ENCODE results near the gene VDAC1.
A peak's percentile ranks its signal among the peaks of the same experiment; 100 is the strongest.
"Not testable (repeated sequence)": the region's sequence is repeated elsewhere in the genome, so short reads cannot be mapped to it uniquely, and the experiment has no call there.

Gene VDAC1

GRCh38 chr5:133957591-133957990 lies 47.2 kb downstream of the VDAC1 start:
- Mint-ChIP-seq H3K9me3 (no peaks in the 10 kb centered on the region), H3K36me3 (ENCODE audit: low read depth) (peaks cover 32% of the 10 kb centered on the region), H3K27ac (peak overlapping the region; percentile 57), H3K27me3 (ENCODE audit: low read depth) (no peaks in the 10 kb centered on the region), H3K4me1 (ENCODE audit: low read depth) (peaks cover 22% of the 10 kb centered on the region), H3K4me3 (peak overlapping the region; percentile 27)
- no peak for DNase-seq (ENCODE audit: low spot score)

GRCh38 chr5:133957080-133957479 lies 47.7 kb downstream of the VDAC1 start:
- no peaks in the 10 kb centered on the region for H3K9me3 Mint-ChIP-seq
- no peak for DNase-seq (ENCODE audit: low spot score)
- H3K4me3 Mint-ChIP-seq = peak overlapping the region; percentile 27
- H3K4me1 Mint-ChIP-seq (ENCODE audit: low read depth) = peaks cover 18% of the 10 kb centered on the region
- H3K36me3 Mint-ChIP-seq (ENCODE audit: low read depth) = peaks cover 31% of the 10 kb centered on the region
- H3K27ac Mint-ChIP-seq = peak overlapping the region; percentile 57
- no peaks in the 10 kb centered on the region for H3K27me3 Mint-ChIP-seq (ENCODE audit: low read depth)

- not testable (repeated sequence) for H3K4me3 Mint-ChIP-seq, H3K27ac Mint-ChIP-seq
Measured at GRCh38 chr5:133956196-133956595, 48.6 kb downstream of the VDAC1 start.

GRCh38 chr5:133953568-133954145 lies 51.1 kb downstream of the VDAC1 start:
- no peak overlapping the region for H3K4me3 Mint-ChIP-seq
- H3K27ac Mint-ChIP-seq = no peak overlapping the region
- peaks cover 6% of the 10 kb centered on the region for H3K4me1 Mint-ChIP-seq (ENCODE audit: low read depth)

More at GRCh38 chr5:133956196-133956595, 48.6 kb downstream of the VDAC1 start:
- Mint-ChIP-seq H3K36me3 (ENCODE audit: low read depth) (peaks cover 31% of the 10 kb centered on the region), H3K4me1 (ENCODE audit: low read depth) (peaks cover 18% of the 10 kb centered on the region)
- not testable (repeated sequence) for H3K27me3 Mint-ChIP-seq (ENCODE audit: low read depth); DNase-seq (ENCODE audit: low spot score); H3K9me3 Mint-ChIP-seq

GRCh38 chr5:133952729-133953567 lies 51.8 kb downstream of the VDAC1 start:
- H3K36me3 Mint-ChIP-seq (ENCODE audit: low read depth) = peaks cover 18% of the 10 kb centered on the region
- no peaks in the 10 kb centered on the region for H3K27me3 Mint-ChIP-seq (ENCODE audit: low read depth)
- H3K4me1 Mint-ChIP-seq (ENCODE audit: low read depth) = peaks cover 6% of the 10 kb centered on the region
- H3K27ac Mint-ChIP-seq = no peak overlapping the region
- H3K4me3 Mint-ChIP-seq = no peak overlapping the region
- no peak for DNase-seq (ENCODE audit: low spot score)
- H3K9me3 Mint-ChIP-seq = no peaks in the 10 kb centered on the region

More at GRCh38 chr5:133953568-133954145, 51.1 kb downstream of the VDAC1 start:
- H3K9me3 Mint-ChIP-seq = no peaks in the 10 kb centered on the region
- H3K27me3 Mint-ChIP-seq (ENCODE audit: low read depth) = no peaks in the 10 kb centered on the region
- DNase-seq (ENCODE audit: low spot score) = no peak
- peaks cover 19% of the 10 kb centered on the region for H3K36me3 Mint-ChIP-seq (ENCODE audit: low read depth)

GRCh38 chr5:133950821-133951612 lies 53.8 kb downstream of the VDAC1 start:
- Mint-ChIP-seq H3K9me3 (no peaks in the 10 kb centered on the region), H3K36me3 (ENCODE audit: low read depth) (peaks cover 12% of the 10 kb centered on the region), H3K4me3 (no peak overlapping the region), H3K27me3 (ENCODE audit: low read depth) (no peaks in the 10 kb centered on the region), H3K4me1 (ENCODE audit: low read depth) (no peaks in the 10 kb centered on the region), H3K27ac (no peak overlapping the region)
- DNase-seq (ENCODE audit: low spot score) = no peak

GRCh38 chr5:133948721-133949120 lies 56.1 kb downstream of the VDAC1 start:
- H3K4me1 Mint-ChIP-seq (ENCODE audit: low read depth) = no peaks in the 10 kb centered on the region
- H3K27me3 Mint-ChIP-seq (ENCODE audit: low read depth) = no peaks in the 10 kb centered on the region
- no peak overlapping the region for H3K4me3 Mint-ChIP-seq
- DNase-seq (ENCODE audit: low spot score) = no peak
- no peak overlapping the region for H3K27ac Mint-ChIP-seq
- H3K9me3 Mint-ChIP-seq = no peaks in the 10 kb centered on the region
- H3K36me3 Mint-ChIP-seq (ENCODE audit: low read depth) = peaks cover 2% of the 10 kb centered on the region

GRCh38 chr5:133947431-133947841 lies 57.3 kb downstream of the VDAC1 start:
- Mint-ChIP-seq H3K36me3 (ENCODE audit: low read depth) (no peaks in the 10 kb centered on the region), H3K4me3 (no peak overlapping the region), H3K27ac (no peak overlapping the region), H3K4me1 (ENCODE audit: low read depth) (no peaks in the 10 kb centered on the region), H3K9me3 (no peaks in the 10 kb centered on the region), H3K27me3 (ENCODE audit: low read depth) (no peaks in the 10 kb centered on the region)
- DNase-seq (ENCODE audit: low spot score) = no peak

GRCh38 chr5:133945568-133945967 lies 59.2 kb downstream of the VDAC1 start:
- Mint-ChIP-seq H3K27ac (no peak overlapping the region), H3K4me3 (no peak overlapping the region), H3K4me1 (ENCODE audit: low read depth) (no peaks in the 10 kb centered on the region), H3K27me3 (ENCODE audit: low read depth) (no peaks in the 10 kb centered on the region), H3K9me3 (no peaks in the 10 kb centered on the region), H3K36me3 (ENCODE audit: low read depth) (no peaks in the 10 kb centered on the region)
- no peak for DNase-seq (ENCODE audit: low spot score)

- no peak overlapping the region for H3K4me3 Mint-ChIP-seq
- H3K4me1 Mint-ChIP-seq (ENCODE audit: low read depth) = peaks cover 3% of the 10 kb centered on the region
- H3K36me3 Mint-ChIP-seq (ENCODE audit: low read depth) = no peaks in the 10 kb centered on the region
- no peaks in the 10 kb centered on the region for H3K9me3 Mint-ChIP-seq
- peak; percentile 33 for DNase-seq (ENCODE audit: low spot score)
- no peaks in the 10 kb centered on the region for H3K27me3 Mint-ChIP-seq (ENCODE audit: low read depth)
- H3K27ac Mint-ChIP-seq = no peak overlapping the region
Measured at GRCh38 chr5:133944263-133945185, 60.3 kb downstream of the VDAC1 start.

- no peaks in the 10 kb centered on the region for H3K27me3 Mint-ChIP-seq (ENCODE audit: low read depth)
- H3K4me1 Mint-ChIP-seq (ENCODE audit: low read depth) = peaks cover 3% of the 10 kb centered on the region
- H3K4me3 Mint-ChIP-seq = no peak overlapping the region
- H3K36me3 Mint-ChIP-seq (ENCODE audit: low read depth) = no peaks in the 10 kb centered on the region
- no peak overlapping the region for H3K27ac Mint-ChIP-seq
- DNase-seq (ENCODE audit: low spot score) = no peak
- H3K9me3 Mint-ChIP-seq = no peaks in the 10 kb centered on the region
Measured at GRCh38 chr5:133943475-133943817, 61.3 kb downstream of the VDAC1 start.

GRCh38 chr5:133942614-133943474 lies 61.9 kb downstream of the VDAC1 start:
- H3K4me1 Mint-ChIP-seq (ENCODE audit: low read depth) = peaks cover 3% of the 10 kb centered on the region
- H3K9me3 Mint-ChIP-seq = no peaks in the 10 kb centered on the region
- DNase-seq (ENCODE audit: low spot score) = no peak
- H3K27ac Mint-ChIP-seq = no peak overlapping the region
- no peaks in the 10 kb centered on the region for H3K36me3 Mint-ChIP-seq (ENCODE audit: low read depth)
- H3K27me3 Mint-ChIP-seq (ENCODE audit: low read depth) = no peaks in the 10 kb centered on the region
- H3K4me3 Mint-ChIP-seq = no peak overlapping the region
